Activated B cell treated with CpG ODN at 0.5 μM for 24 hours (primary cell): ENCODE measurements around the gene EPS8L2. TPM values are rescaled to one million over a fixed set of nuclear protein-coding genes. Genes with fewer than 3 reads are reported as not detected.

Experiments used
- ATAC-seq: fragments of 200-7000 bp; cut with Tn5 transposase; one replicate; pipeline ENCODE4 v1.10.0; 2021; ENCODE audit warnings: low read depth, mild to moderate bottlenecking, moderate library complexity
- CTCF ChIA-PET: fragments of 350-600 bp; sonication (Branson Sonifier 250); formaldehyde crosslinking; loops from one replicate; lab custom pipeline; 2021; ENCODE audit warnings: antibody characterized with exemption; lab: Charles Lee
- POLR2A ChIA-PET: fragments of 350-600 bp; sonication (Branson Sonifier 250); formaldehyde crosslinking; loops from one replicate; lab custom pipeline; 2021; ENCODE audit warnings: antibody characterized with exemption; lab: Charles Lee
- DNase-seq: peaks from one replicate; pipeline ENCODE4 v3.0.0; 2022
- H3K27ac Mint-ChIP-seq: one replicate; pipeline ENCODE4 v1.8.0; 2020; ENCODE audit warnings: mixed read lengths
- H3K27me3 Mint-ChIP-seq: one replicate; pipeline ENCODE4 v1.8.0; 2021; ENCODE audit warnings: mixed read lengths
- H3K36me3 Mint-ChIP-seq: one replicate; pipeline ENCODE4 v1.8.0; 2021; ENCODE audit warnings: low read depth, mixed read lengths
- H3K4me1 Mint-ChIP-seq: one replicate; pipeline ENCODE4 v1.8.0; 2021; ENCODE audit warnings: mixed read lengths
- H3K4me3 Mint-ChIP-seq: one replicate; pipeline ENCODE4 v1.8.0; 2020; ENCODE audit warnings: mild to moderate bottlenecking, mixed read lengths
- H3K9me3 Mint-ChIP-seq: one replicate; pipeline ENCODE4 v1.8.0; 2020; ENCODE audit warnings: mixed read lengths
- CTCF ChIP-seq: fragments of 200-600 bp; IDR thresholded peaks from one replicate; pipeline ENCODE4 v1.8.0; 2022; ENCODE audit warnings: antibody characterized with exemption, mild to moderate bottlenecking
- intact Hi-C: fragments of 100-400 bp; cut with micrococcal nuclease; formaldehyde crosslinking; loops from one replicate; pipeline ENCODE4 v1.15.1; 2024
- total RNA-seq: library from RNA; stranded (reverse); gene quantifications from 2 replicates; pipeline ENCODE4 v1.2.3, GENCODE V29; 2022

Gene EPS8L2
- total RNA-seq, 1 donor from 2014 or later = 5.9 TPM

DNA sequence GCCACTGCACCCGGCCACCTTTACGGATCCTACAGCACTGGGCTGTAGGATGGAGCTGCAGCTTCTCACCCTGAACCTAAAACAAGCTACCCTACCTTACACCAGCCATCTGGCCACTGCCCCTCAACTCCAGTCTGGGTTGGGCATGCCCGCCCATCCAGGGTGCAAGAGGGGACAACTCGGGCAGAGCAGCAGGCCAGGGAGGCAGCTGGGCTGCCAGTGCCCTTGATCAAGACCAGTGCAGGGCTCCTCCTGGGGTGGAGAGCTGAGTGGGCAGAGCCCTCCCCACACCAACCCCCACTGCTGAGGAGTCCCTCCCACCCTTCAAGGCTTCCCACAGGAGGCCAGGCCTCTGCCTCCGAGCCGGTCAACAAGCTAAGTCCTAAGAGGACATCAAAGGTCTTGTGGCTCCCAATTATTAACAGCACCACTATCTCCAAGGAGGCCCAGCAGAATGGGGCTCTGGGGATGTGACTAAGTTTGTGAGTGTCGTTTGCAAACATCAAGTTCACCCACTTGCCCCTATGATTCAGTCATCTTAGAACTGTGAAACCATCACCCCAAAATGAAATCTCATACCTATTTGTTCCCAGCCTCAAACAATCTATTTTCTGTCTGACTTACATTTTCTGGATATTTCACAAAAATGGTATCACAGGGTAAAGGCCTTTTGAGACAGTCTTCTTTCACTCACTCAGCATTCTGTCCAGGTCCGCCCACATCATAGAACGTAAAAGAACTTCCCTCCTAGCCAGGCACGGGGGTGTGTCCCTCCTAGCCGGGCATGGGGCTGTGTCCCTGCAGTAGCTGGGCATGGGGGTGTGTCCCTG lies 60.3 kb downstream of the EPS8L2 start:
- no peak for TF ChIP-seq CTCF
- ChIA-PET CTCF (interaction anchor here (1.5 kb wide), 1 partner anchor 104 kb away, joined by 3 read pairs; no protein-coding TSS in a partner anchor), POLR2A (interaction anchor here (0.6 to 1.1 kb wide), 2 partner anchors 17 to 31 kb away, joined by 3 to 8 read pairs; no protein-coding TSS in a partner anchor)
- H3K27ac Mint-ChIP-seq = no peak overlapping the region
- intact Hi-C loops = no loop called here
- H3K4me1 Mint-ChIP-seq = peaks cover 3% of the 10 kb centered on the region
- no peak overlapping the region for H3K4me3 Mint-ChIP-seq
- DNase-seq = no peak
- peaks cover 67% of the 10 kb centered on the region for H3K36me3 Mint-ChIP-seq
- no peaks in the 10 kb centered on the region for H3K9me3 Mint-ChIP-seq
- ATAC-seq = no peak
- no peaks in the 10 kb centered on the region for H3K27me3 Mint-ChIP-seq

DNA sequence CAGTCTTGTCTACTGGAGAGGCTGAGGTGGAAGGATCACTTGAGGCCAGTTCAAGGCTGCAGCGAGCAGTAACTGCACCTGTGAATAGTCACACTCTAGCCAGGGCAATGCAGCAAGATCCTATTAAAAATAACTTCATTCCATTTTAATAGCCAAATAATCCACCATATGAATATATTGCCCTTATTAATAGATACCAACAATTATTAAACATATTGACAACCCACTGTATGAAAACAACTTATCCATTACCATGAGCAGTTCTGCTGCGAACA lies 60.8 kb downstream of the EPS8L2 start:
- H3K27ac Mint-ChIP-seq = no peak overlapping the region
- ChIA-PET POLR2A (no interaction called here), CTCF (no interaction called here)
- ATAC-seq = no peak
- intact Hi-C loops = no loop called here
- H3K4me1 Mint-ChIP-seq = peaks cover 3% of the 10 kb centered on the region
- TF ChIP-seq CTCF = no peak
- no peak overlapping the region for H3K4me3 Mint-ChIP-seq
- no peaks in the 10 kb centered on the region for H3K27me3 Mint-ChIP-seq
- DNase-seq = no peak
- H3K36me3 Mint-ChIP-seq = peaks cover 63% of the 10 kb centered on the region
- no peaks in the 10 kb centered on the region for H3K9me3 Mint-ChIP-seq

- peaks cover 59% of the 10 kb centered on the region for H3K36me3 Mint-ChIP-seq
- H3K4me1 Mint-ChIP-seq = peaks cover 3% of the 10 kb centered on the region
- H3K27me3 Mint-ChIP-seq = no peaks in the 10 kb centered on the region
- CTCF ChIA-PET = no interaction called here
- POLR2A ChIA-PET = no interaction called here
- H3K9me3 Mint-ChIP-seq = no peaks in the 10 kb centered on the region
- TF ChIP-seq CTCF = no peak
- intact Hi-C loops = no loop called here
- no peak overlapping the region for H3K27ac Mint-ChIP-seq
- ATAC-seq = no peak
- DNase-seq = no peak
- H3K4me3 Mint-ChIP-seq = no peak overlapping the region
Observed at GRCh38 chr11:767238-767637, 61.2 kb downstream of the EPS8L2 start.

DNA sequence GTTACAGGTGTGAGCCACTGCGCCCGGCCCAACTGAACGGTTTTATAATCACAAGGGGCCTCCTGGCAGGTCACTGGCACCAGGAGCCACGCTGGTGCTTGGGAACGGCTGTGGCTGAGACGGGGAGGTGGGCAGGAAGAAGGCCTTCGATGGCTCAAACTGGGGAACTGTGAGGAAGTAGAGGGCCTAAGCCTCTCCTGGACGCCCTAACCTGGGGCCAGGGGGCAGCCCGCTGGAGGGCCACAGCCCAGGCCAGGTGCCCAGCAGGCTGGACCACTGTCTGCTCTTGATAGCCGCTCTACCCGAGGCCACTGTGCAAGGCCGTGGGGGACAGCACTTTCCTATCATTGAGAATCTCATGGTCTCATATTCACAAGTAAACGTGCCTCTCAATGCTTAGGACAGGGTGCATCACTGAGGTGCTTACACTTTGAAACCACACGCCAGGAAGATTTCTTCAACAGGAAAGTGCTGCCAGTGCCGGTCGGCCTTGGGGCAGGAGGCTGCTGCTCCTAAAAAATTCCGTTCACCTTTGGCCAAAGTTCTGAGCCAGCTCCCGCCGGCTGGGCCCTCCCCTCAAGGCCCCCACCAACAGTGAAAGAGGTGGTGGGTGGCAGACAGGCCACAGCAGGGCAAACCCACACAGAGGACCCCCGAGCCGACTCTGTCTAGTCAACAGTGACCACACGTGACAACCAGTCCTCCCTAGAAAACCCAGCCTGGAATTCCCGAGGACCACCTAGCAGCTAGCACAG lies 64.0 kb downstream of the EPS8L2 start:
- Mint-ChIP-seq H3K4me3 (no peak overlapping the region), H3K27ac (no peak overlapping the region), H3K36me3 (peaks cover 38% of the 10 kb centered on the region), H3K27me3 (no peaks in the 10 kb centered on the region), H3K4me1 (peaks cover 3% of the 10 kb centered on the region), H3K9me3 (no peaks in the 10 kb centered on the region)
- no peak for DNase-seq
- intact Hi-C loops = no loop called here
- ChIA-PET POLR2A (interaction anchor here (0.9 kb wide), 1 partner anchor 49 kb away, joined by 3 read pairs; the partner anchor contains the start of gene PNPLA2), CTCF (no interaction called here)
- no peak for ATAC-seq
- TF ChIP-seq CTCF = no peak
